ENCODE data around the gene IL15. TPM values are rescaled to one million over a fixed set of nuclear protein-coding genes. Genes with fewer than 3 reads are reported as not detected.

IL15 gene
- total RNA-seq, 1 experiment from 2014 or later, result 2.6 TPM

GRCh38 chr4:141719585-141719984, 83.2 kb downstream of the IL15 start:
- peaks cover 15% of the 10 kb centered on the region for H3K9me3 Mint-ChIP-seq
- no peak overlapping the region for H3K4me3 Mint-ChIP-seq
- H3K4me1 Mint-ChIP-seq, result no peaks in the 10 kb centered on the region
- no peak for DNase-seq (ENCODE audit: low spot score)
- no peaks in the 10 kb centered on the region; the same call in 1 of the 2 replicates for H3K27me3 Mint-ChIP-seq (ENCODE audit: low read depth)
- no peak overlapping the region for H3K27ac Mint-ChIP-seq
- CTCF ChIA-PET, result no interaction called here
- H3K36me3 Mint-ChIP-seq, result peaks cover 9% of the 10 kb centered on the region
- TF ChIP-seq GRHL2 (CRISPR knock-in tag; IDR thresholded peaks at IDR 0.05; ENCODE audit: insufficient replicate concordance, severe bottlenecking), result no peak
- no peak for ATAC-seq
- POLR2A ChIA-PET, result no interaction called here

DNA sequence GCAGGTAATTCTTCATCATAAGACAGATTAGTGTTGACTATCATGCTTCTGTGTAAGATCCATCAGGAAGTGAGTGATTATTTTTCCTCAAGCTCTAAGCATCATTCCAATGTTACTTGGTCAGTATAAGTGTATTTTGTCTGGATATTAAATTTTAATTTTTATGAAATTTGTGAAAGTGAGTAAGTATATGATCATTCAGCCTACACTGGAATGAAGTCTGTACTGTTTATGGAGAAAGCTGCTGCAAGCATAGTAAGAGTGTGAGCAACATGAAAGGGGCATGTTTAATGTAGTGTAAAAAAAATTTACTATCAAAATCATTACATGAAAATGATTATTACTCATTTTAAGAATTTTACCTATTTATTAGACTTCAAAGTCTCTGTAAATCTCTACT, 84.8 kb downstream of the IL15 start:
- ATAC-seq (no peak), DNase-seq (ENCODE audit: low spot score) (no peak)
- TF ChIP-seq ZNF121 (CRISPR knock-in tag; IDR thresholded peaks at IDR 0.05), result no peak
- no peak for TF ChIP-seq SMAD3 (CRISPR knock-in tag; IDR thresholded peaks at IDR 0.05; ENCODE audit: borderline replicate concordance)
- TF ChIP-seq GABPB1 (CRISPR knock-in tag; IDR thresholded peaks at IDR 0.05), result no peak
- TF ChIP-seq NR3C1 (CRISPR knock-in tag; conservative IDR thresholded peaks at IDR 0.05; ENCODE audit: low read depth), result no peak
- TF ChIP-seq ZNF317 (CRISPR knock-in tag; IDR thresholded peaks at IDR 0.05; ENCODE audit: borderline replicate concordance, low read depth), result no peak
- no peak for TF ChIP-seq TEAD1 (CRISPR knock-in tag; IDR thresholded peaks at IDR 0.05)
- TF ChIP-seq CREM (CRISPR knock-in tag; IDR thresholded peaks at IDR 0.05), result no peak
- CTCF ChIA-PET, result no interaction called here
- no peak overlapping the region for H3K27ac Mint-ChIP-seq
- no peak overlapping the region for H3K4me3 Mint-ChIP-seq
- H3K4me1 Mint-ChIP-seq, result no peaks in the 10 kb centered on the region
- peaks cover 9% of the 10 kb centered on the region for H3K36me3 Mint-ChIP-seq
- H3K27me3 Mint-ChIP-seq (ENCODE audit: low read depth), result no peaks in the 10 kb centered on the region
- peaks cover 15% of the 10 kb centered on the region for H3K9me3 Mint-ChIP-seq
- POLR2A ChIA-PET, result no interaction called here

DNA sequence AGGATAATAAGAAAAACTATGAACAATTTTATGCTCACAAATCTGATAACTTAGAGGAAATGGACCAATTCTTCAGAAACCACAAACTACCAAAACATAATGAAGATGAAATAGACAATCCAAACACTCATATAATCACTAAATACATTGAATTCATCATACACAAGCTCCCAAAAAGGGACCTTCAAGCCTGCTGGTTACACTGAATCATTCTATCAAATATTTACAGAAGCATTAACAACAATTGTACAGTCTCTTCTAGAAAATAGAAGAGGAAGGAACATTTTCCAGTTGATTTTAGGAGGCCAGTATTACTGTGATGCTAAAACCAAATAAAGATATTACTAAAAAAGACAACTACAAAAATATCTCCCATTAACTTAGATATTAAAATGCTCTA, 88.3 kb downstream of the IL15 start:
- DNase-seq (ENCODE audit: low spot score), result no peak
- TF ChIP-seq NR2C2 (CRISPR knock-in tag; IDR thresholded peaks at IDR 0.05) (no peak), E2F1 (CRISPR knock-in tag; IDR thresholded peaks at IDR 0.05) (no peak), ZNF121 (CRISPR knock-in tag; IDR thresholded peaks at IDR 0.05) (no peak), GRHL2 (CRISPR knock-in tag; IDR thresholded peaks at IDR 0.05; ENCODE audit: insufficient replicate concordance, severe bottlenecking) (no peak), FOXJ3 (CRISPR knock-in tag; IDR thresholded peaks at IDR 0.05; ENCODE audit: borderline replicate concordance) (no peak), RORB (CRISPR knock-in tag; IDR thresholded peaks at IDR 0.05) (no peak), TEAD4 (CRISPR knock-in tag; IDR thresholded peaks at IDR 0.05) (no peak), ESRRA (CRISPR knock-in tag; IDR thresholded peaks at IDR 0.05; ENCODE audit: borderline replicate concordance) (no peak), ARID4B (CRISPR knock-in tag; IDR thresholded peaks at IDR 0.05; ENCODE audit: borderline replicate concordance) (no peak), ZBTB21 (CRISPR knock-in tag; IDR thresholded peaks at IDR 0.05; ENCODE audit: borderline replicate concordance) (no peak), KAT7 (CRISPR knock-in tag; IDR thresholded peaks at IDR 0.05; ENCODE audit: borderline replicate concordance) (no peak)
- TF ChIP-seq, protein P1, sequence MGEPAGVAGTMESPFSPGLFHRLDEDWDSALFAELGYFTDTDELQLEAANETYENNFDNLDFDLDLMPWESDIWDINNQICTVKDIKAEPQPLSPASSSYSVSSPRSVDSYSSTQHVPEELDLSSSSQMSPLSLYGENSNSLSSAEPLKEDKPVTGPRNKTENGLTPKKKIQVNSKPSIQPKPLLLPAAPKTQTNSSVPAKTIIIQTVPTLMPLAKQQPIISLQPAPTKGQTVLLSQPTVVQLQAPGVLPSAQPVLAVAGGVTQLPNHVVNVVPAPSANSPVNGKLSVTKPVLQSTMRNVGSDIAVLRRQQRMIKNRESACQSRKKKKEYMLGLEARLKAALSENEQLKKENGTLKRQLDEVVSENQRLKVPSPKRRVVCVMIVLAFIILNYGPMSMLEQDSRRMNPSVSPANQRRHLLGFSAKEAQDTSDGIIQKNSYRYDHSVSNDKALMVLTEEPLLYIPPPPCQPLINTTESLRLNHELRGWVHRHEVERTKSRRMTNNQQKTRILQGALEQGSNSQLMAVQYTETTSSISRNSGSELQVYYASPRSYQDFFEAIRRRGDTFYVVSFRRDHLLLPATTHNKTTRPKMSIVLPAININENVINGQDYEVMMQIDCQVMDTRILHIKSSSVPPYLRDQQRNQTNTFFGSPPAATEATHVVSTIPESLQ (CRISPR knock-in tag; IDR thresholded peaks at IDR 0.05), result no peak
- ChIA-PET CTCF (no interaction called here), POLR2A (no interaction called here)
- no peaks in the 10 kb centered on the region for H3K4me1 Mint-ChIP-seq
- H3K4me3 Mint-ChIP-seq, result no peak overlapping the region
- no peaks in the 10 kb centered on the region for H3K9me3 Mint-ChIP-seq
- no peak overlapping the region for H3K27ac Mint-ChIP-seq
- H3K36me3 Mint-ChIP-seq, result no peaks in the 10 kb centered on the region
- H3K27me3 Mint-ChIP-seq (ENCODE audit: low read depth), result no peaks in the 10 kb centered on the region
- ATAC-seq, result no peak
